RCC 7860 (cell line): Measurements from ENCODE around the gene FAM180A.

Experiments used
- DNase-seq: peaks from one replicate; pipeline ENCODE4 v3.0.0-alpha.2; 2015; ENCODE audit warnings: low spot score
- FAIRE-seq: peaks from 2 replicates; lab custom pipeline; 2012; peaks lifted over from hg19 to GRCh38; lab: Jason Lieb, UNC

Gene FAM180A

DNA sequence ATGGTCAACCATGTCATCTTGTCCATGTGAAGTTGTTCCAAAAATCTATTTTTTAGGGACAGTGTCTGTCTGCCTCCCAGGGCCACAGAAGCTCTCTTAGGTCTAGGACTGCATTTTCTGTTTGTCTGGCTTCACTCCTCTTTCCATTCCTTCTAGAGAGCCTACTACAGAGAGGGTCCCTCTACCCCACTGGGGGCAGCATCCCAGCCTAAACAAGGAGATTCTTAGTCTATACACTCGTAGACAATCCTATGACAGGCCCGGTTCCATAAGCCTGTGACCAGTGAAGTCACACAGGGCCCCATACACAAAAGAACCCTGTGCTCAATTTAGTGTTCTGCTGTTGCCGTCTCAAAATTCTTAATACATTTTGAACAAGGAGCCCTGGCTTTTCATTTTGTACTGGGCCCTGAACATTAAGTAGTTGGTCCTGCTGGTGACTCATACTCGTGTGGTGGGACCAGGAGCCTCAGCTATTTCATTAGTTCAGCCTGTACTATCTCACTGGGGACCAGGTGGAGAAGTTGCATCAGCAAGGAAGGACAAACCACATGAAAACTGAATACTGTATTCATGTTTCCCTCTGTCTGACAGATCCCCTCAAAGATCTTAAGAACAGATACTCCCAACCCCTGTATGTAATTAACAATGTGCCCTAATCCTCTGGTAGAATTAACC is 23.5 kb upstream of the FAM180A start:
- FAIRE-seq = no peak

DNA sequence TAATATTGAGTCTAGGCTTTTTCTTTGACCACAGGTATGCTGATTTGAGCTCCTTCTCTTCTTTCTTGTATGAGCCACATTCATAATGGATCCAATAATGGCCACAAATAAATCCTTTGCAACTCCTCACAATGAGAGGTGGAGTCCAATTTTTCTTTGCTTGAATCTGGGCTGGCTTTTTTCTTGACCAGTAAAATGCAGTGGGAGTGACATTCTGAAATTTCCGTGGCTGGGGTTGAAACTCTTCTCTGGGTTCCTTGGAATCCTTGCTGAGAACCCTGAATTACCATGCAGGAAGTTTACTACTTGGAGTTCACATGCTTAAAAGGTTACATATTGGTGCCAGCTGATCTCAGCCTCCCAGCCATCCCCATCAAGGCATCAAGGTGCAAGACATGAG is 22.4 kb upstream of the FAM180A start:
- DNase-seq = no peak
- no peak for FAIRE-seq

More for the DNA sequence above, 23.5 kb upstream of the FAM180A start:
- DNase-seq = peak; percentile 17

DNA sequence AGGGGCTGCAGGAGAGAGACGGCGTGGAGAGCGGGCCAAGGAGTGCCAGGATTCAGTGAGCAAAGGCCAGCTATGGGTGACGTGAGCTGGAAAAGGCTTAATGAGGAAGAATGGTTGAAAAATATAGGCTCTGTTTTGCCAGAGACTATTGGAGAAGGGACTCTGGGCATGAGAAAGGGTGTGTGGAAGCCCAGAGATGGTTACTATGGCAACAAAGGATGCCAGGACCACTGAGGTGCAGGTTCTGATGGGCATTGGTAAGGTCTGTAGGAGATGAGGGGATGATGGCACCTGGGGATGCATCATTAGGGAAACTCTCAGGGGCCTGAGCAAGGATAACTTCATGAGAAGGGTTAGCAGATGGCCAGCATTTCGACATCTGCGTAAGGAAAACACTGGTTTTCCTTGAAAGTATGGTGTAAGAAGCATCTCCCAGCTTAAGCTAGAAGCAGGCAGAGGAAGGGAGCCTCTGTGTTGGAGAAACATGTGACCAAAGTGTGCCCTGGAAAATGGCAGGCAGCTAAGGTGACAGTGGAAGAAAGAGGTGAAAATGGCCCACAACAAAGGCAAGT is 21.6 kb upstream of the FAM180A start:
- no peak for DNase-seq
- no peak for FAIRE-seq

DNA sequence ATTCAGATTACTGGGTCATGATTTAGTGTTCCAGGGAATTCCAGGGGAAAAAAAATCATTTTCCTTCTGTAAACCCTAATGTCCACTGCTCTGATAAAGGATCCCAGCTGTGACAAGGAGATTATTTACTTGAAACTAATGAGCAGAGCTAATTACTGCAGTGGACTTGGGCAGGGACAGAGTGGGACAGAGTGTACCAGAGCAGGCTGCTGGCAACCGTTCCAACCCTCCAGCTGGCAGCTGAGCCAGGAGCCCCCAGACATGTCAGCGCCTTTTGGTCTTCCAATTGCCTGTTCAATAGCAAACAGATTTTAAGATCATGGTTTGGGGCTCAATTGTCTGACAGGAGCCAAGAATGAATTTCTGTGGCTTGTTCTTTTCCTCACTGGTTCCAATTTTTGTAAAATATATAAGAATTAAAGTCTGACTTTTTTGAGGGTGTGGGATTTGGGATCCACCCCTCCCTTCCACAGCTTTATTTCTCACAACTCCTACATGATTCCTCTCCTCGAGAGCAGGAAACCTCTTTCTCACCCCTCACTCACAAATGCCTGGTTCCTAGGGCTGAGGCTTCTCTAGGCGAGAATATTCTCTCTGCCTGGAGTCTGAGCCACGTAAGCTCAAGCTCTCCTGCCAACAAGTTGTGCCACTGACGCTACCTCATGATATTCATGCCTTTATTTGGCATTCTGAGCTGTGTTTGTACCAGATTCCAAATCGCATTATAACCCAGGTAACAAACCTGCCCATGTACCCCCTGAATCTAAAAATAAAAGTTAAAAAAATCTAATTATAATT is 20.6 kb upstream of the FAM180A start:
- no peak for DNase-seq
- no peak for FAIRE-seq

DNA sequence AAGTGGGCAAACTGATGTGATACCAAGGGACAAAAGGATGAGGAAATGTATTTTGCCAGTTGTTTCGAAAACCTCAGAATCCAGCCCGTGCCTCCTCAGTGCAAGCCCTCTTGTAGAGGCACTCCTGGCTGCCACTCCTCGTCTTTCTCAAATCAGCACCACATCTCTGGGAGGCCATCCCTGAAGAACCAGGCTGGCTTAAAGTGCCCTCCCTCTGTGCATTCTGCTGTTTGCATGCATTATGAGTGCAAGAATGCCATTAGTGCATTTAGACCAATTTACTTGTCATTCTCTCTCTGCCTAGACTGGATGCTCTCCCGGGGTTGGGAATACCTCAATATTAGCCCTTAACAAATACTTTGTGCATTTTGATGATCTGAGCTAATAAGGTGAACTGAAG is 19.9 kb upstream of the FAM180A start:
- DNase-seq (no peak), FAIRE-seq (no peak)

DNA sequence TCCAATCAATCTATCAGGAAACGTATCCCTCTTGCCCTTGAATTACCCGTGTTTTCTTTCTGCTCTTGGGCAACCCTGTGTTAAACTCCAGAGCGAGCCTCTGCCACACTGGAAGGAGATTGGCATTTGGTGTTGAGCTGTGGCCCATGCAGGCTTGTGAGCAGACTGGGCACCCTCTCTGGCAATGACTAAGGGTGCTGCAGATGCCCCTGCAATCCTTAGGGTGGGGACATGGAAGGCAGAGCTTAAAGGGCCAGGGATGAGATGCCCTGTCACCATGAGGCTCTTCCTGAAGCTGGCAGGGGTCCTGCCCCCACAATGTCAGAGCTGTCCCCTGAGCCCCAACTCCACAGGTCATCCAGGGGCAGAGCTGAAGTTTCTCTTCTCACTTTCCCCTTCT is 19.5 kb upstream of the FAM180A start:
- no peak for FAIRE-seq
- no peak for DNase-seq

DNA sequence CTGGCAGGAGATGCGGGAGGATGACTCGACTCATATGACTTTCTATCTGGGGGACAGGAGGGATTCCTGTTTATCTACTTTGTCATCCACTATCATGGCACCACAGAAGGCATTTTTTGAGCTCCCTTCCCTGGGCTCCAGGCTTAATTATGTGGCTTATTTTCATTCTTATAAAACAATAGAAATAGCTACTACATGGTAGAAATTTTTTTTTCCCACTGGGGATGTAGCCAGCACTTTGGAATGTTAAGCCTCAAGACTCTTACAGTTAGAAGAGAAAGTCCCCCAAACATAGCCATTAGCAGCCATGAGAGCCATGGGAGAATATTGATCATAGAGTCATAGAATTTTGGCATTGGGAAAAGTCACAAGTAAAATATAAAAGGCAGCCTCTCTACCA is 14.6 kb upstream of the FAM180A start:
- DNase-seq = no peak
- FAIRE-seq = no peak

DNA sequence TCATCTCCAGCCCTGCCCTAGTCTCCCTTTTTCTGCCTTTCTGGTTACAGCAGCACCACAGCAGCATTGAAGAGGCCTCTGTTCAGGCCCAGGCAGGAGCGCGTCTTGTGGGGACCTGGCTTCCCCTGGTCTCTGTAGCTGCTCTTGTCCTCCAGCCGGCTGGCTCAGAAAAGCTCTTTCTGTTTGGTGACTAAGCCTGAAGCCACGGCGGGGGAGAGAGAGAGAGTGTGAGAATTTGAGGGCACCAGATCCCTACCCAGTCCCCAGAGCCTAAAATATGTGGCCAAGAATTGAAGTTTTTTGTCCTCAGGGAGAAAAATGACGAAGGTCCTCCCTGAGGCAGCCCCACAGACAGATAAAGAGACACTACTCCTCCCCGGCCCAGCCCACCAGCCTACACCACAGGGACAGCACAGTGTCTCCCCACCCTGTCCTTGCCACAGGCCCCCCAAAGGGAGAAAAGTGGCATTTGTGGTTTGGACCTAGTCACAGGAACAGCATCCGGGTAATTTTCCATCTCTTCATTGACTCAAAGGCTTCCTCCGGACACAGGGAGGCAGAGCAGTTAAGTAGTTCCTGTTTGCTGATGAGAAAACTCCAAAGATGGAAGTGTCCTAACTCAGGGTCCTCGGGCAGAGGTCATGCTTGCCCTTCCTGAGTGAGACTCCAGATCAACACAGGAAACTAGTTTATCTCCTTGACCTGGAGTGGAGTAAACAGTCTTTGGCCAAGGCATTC is 13.3 kb upstream of the FAM180A start:
- peak; percentile 46 for DNase-seq
- no peak for FAIRE-seq

DNA sequence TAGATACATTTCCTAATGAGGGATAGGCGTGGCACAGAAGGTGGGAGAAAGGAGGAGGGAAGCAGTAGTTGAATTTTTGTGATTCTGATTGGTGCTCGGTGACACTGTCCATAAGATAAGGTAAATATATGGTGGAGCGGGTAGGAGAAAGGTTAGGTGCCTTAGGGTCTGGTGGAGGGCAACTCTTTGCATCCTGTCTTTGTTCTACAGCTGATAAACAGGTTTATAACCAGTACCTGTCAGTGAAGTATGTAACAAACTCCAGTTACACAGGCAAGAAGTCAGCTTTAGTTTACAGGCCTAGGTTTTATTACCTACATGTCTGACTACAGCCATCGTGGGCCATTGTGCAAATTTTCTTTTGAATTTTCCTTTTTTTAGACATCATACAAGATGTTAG is 10.9 kb upstream of the FAM180A start:
- DNase-seq (no peak), FAIRE-seq (no peak)

DNA sequence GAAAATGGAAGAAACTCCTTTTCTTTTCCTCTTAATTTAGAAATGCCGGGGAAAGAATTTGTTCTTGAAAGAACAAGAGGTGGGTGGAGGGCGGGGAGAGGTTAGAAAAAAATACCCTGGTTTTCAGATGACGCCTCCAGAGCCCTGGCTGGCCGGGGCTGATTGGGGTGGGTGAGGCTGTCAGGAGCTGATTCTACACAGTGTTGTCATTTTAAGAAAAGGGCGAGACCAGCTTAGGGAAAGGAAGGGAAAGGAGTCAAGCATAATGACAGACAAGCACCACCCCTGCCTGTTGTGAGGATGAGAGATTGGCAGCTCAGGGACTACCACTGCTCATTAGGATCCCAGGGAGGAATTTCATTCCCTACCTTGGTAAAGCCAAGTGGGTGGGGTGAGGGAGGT is 9.9 kb upstream of the FAM180A start:
- FAIRE-seq = no peak
- DNase-seq = no peak

DNA sequence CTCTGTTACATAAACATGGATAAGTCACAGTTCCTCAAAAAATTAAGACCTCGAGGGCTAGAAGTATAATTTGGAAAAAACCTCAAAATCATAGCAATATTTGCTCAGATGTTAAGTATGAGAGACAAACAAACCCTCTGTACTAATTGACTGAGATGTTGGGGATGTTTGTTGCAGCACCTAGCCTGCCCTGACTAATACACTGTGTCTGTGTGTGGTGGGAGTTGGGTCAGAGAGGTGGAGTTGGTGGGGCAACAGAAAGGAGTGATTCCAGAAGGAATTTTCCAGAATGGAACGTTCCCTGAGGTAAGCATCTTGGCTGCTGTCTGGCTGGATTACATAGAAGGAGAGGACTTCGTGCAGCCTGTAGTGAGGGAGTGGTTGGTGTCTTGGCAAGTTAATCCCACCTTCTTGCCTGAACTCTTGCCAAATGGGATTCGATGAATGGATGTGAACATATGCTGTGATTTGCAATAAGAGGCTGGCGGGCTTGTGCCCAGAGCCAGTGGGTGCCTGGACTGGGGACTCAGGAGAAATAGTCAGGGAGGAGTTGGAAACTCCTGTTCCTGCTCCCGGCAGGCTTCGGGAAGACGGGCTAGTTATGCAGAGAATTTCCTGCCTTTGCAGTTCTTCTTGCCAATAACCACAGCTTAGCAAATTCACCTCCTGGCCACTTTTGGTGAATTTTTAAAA is 9.3 kb upstream of the FAM180A start:
- no peak for DNase-seq
- no peak for FAIRE-seq

DNA sequence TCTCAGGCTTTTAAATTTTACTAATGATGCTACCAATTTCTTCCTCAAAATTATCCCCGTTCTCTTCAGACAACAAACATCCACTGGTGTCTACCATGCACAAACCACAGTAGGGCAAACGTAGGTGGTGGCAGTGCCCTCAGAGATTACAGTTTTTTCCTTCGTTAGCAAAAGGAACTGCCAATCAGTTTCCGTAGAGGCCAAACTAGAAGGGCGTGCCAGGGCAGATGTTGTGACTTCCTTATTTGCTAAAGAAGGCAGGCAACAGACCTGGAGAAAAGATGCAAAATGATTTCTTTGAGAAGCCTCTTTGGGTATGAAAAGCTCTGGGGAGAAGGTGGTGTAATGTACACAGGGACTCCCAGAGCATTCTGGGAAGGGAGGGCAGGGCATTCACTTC is 7.6 kb upstream of the FAM180A start:
- DNase-seq (no peak), FAIRE-seq (no peak)

DNA sequence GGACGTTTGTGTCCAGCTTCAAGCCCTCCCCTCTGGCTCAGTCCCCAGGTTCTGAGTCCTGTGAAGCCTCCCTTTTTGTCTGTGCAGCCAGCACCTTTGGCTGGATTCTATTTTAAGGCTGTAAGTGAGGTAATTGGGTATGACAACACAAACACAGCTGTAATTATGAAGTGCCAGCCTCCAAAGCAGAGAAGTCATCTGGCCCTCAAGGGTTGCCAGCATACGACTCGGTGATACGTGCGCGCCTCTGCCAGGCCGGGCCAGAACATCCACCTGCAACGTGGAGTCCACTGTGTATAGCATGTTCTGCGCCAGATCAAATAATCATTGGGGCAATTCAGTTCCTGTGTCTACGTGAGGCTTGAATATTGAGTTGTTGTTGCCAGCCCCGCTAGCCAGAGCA is 6.7 kb upstream of the FAM180A start:
- no peak for DNase-seq
- no peak for FAIRE-seq

DNA sequence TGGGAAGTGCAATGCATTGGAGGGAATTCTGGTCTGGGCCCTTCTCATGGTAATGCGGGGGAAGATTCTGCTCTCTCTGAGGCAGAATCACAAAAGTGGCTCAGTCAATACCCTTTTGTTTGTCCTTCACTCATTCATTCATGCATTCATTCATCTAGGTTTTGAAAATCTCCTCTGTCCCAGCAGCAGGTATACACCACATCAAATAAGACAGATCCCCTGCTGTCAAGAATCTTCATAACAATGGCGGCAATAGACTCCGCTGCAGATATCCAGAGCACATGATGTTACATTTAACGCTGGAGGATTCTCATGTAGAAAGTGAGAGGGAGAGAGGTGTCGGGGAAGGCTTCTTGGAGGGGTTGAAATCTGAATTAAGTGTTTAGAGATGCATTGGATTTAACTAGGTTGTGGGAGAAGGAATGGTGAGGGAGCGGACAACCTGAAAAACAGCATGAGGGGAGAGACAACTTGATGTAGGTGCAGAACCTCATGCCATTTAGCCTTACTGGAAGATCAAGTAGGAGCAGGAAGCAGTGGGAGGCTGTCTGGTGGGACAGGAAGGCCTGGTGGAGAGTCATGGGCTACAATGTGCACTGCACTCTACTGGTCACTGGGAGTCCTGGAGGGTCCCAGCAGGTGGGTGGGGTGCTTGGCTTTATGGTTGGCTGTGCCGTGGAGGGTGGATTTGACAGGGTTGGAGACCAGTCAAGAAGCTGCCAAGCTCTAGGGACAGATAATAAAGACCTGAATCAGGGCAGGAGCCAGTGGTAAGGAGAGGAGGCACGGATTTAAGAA is 5.2 kb upstream of the FAM180A start:
- DNase-seq = no peak
- no peak for FAIRE-seq

DNA sequence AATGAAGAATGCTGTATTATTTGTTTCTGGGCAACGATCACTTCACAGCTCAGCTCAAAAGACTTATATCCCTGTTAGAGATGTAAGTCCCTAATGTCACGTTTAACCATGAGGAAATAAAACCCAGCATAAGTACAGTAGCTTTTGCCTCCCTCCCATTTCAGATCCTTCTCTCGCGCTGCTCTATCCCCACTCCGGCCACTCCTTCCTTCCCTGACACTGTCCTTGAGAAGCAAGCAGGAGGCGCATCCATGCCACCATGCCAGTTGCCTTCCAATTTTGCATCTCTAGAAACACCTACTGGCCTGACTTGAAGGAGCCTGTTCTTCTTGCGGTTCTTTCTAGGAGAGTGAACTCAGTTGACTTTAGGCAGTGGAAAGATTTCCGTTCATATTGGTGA is 1.2 kb downstream of the FAM180A start:
- FAIRE-seq (no peak), DNase-seq (no peak)

DNA sequence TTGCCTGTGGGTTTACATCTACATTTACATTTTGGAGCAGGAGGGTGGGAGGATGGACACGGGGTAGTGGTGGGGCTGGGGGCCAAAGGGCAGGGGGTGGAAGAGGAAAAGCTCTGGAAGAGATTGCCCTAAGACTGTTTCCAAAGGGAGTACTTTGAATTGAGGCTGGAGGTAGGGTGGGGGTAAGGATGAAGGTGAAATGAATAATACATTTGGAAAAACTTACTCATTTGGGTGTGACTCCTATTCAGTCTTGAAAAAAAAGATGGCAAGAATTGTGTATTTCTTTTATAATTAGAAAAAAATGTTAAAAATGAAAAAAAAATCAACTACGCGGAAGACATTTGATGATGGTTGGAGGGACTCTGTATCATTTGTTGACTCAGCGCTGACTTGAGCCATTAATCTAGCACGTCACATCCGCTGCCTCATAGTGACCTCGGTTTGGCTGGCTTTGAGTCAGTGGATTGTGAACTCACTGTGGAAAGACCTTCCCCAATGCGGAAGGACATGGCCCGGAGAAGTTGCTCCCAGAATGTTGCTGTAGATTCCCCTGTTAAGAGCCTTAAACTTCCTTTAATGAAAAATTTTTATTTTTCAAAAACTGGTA is 2.8 kb downstream of the FAM180A start:
- FAIRE-seq = peak; percentile 71
- peak; percentile 82 for DNase-seq

DNA sequence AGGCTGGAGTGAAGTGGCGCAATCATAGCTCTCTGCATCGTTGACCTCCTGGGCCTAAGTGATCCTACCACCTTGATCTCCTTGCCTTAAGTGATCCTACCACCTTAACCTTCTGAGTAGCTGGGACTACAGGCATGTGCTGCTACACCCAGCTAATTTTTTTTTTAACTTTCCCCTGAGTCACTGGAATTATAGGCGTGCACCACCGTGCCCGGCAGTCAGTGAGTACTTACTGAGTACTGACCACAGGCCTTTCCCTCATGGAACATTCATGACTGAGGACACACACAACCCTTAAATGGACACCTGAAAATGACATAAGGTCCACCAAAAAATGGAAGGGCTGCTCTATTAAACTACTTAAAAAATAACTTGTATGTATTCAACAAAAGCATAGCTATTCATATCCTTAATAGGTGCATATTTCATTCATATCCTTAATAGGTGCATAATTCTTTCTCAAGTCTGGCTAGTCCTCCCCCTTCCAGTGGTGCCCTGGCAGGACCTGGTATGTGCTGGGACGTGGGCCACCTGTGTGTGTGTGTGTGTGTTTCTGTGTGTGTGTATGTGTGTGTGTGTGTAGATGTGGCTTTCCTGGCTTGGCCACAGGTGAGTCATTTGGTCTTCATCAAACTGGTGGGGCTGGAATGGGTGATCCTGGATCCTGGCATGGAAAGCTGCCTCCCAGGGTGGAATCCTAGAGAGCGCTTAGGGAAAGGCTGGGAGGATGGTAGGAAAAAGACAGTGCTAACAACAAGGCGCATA is 3.5 kb downstream of the FAM180A start:
- DNase-seq (peak; percentile 53), FAIRE-seq (no peak)

DNA sequence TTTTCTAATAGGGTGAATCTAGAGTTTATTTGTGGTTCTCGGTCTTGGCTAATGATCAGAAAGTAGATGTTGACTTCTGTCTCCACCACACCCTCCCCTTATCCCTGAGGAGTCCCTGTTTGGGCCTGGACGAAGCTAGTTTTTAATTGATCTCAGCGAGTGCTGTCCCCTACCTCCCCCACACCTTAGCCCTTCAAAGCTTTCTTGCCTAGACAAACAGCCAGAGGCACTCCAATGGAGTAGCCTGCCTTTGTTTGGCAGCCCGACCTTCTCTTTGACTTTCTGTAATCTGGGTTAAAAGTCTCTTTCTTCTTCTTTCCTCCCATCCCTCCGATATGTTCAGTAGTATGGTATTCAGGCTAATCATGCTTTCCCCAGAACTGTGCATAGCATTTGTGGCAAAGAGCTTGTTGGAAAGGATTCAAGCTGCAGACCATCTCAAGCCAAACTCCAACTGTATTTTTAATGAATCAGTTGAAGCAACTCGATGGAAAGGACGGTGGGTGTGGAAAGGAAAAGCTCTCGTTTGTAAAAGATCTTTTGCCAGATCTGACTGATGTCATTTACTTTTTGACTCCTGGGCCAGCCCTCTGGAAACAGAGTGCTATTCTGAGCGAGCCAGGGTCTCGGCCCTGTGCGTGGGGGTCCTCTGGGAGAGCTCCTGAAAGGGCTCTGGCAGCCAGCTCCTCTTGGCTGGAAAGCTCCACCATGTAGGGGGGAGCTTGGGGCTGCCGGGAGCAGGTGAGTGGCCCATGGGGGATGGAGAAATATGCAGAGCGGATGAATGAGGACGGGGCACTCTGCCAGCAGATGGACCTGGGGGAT is 4.5 kb downstream of the FAM180A start:
- FAIRE-seq (no peak), DNase-seq (no peak)
